MM.1S (cell line): Measurements from ENCODE around the gene C17orf50.

Experiments used
- DNase-seq: peaks from one replicate; pipeline ENCODE4 v3.0.0-alpha.2; 2015
- H2AFZ ChIP-seq: fragments of 300-600 bp; sonication (generic); 2 replicates; pipeline ENCODE4 v1.6.0; 2016; ENCODE audit warnings: antibody characterized with exemption, low read length
- H3F3A ChIP-seq: fragments of 300-600 bp; sonication (generic); 2 replicates; pipeline ENCODE4 v1.6.1; 2016; ENCODE audit warnings: mild to moderate bottlenecking, antibody characterized with exemption, low read length, moderate library complexity, mixed read lengths; ENCODE audit not compliant: insufficient read depth
- H3K27ac ChIP-seq: fragments of 300-600 bp; sonication (generic); 2 replicates; pipeline ENCODE4 v1.5.1; 2016; ENCODE audit warnings: mild to moderate bottlenecking, low read length
- H3K27me3 ChIP-seq: fragments of 300-600 bp; sonication (generic); replicated peaks from 2 replicates; pipeline ENCODE4 v1.6.0; 2016; ENCODE audit warnings: low read length; ENCODE audit not compliant: insufficient read depth
- H3K36me3 ChIP-seq: fragments of 300-600 bp; sonication (generic); replicated peaks from 2 replicates; pipeline ENCODE4 v1.6.1; 2016; ENCODE audit warnings: mild to moderate bottlenecking, low read length, mixed read lengths; ENCODE audit not compliant: insufficient read depth
- H3K4me1 ChIP-seq: fragments of 300-600 bp; sonication (generic); 2 replicates; pipeline ENCODE4 v1.6.1; 2016; ENCODE audit warnings: low read length, mixed read lengths
- H3K4me2 ChIP-seq: fragments of 300-600 bp; sonication (generic); 2 replicates; pipeline ENCODE4 v1.6.0; 2016; ENCODE audit warnings: low read depth, low read length
- H3K4me3 ChIP-seq: fragments of 300-600 bp; sonication (generic); 2 replicates; pipeline ENCODE4 v1.5.1; 2016; ENCODE audit warnings: low read length, mixed read lengths
- H3K79me2 ChIP-seq: fragments of 300-600 bp; sonication (generic); 2 replicates; pipeline ENCODE4 v1.6.1; 2016; ENCODE audit warnings: mixed run types, low read length, mixed read lengths
- H3K9ac ChIP-seq: fragments of 300-600 bp; sonication (generic); 2 replicates; pipeline ENCODE4 v1.6.1; 2016; ENCODE audit warnings: low read length, mixed read lengths
- H3K9me2 ChIP-seq: fragments of 300-600 bp; sonication (generic); replicated peaks from 2 replicates; pipeline ENCODE4 v1.6.1; 2016; ENCODE audit warnings: mild to moderate bottlenecking, low read length, mixed read lengths; ENCODE audit not compliant: insufficient read depth
- H3K9me3 ChIP-seq: fragments of 300-600 bp; sonication (generic); replicated peaks from 2 replicates; pipeline ENCODE4 v1.6.1; 2016; ENCODE audit warnings: mild to moderate bottlenecking, low read length, mixed read lengths; ENCODE audit not compliant: insufficient read depth
- H4K20me1 ChIP-seq: fragments of 300-600 bp; sonication (generic); 2 replicates; pipeline ENCODE4 v1.6.1; 2016; ENCODE audit warnings: mild to moderate bottlenecking, low read length, moderate library complexity, mixed read lengths; ENCODE audit not compliant: insufficient read depth
- EZH2 ChIP-seq: fragments of 300-600 bp; sonication (generic); optimal IDR thresholded peaks from 2 replicates; pipeline ENCODE3; 2017; ENCODE audit warnings: low read depth, mild to moderate bottlenecking, antibody characterized with exemption, low read length, mixed read lengths
- EZH2phosphoT487 ChIP-seq: fragments of 300-600 bp; sonication (generic); IDR thresholded peaks from 2 replicates; pipeline ENCODE4 v1.6.1; 2018; ENCODE audit warnings: antibody characterized with exemption, low read length
- TF ChIP-seq, protein P1 (sequence below): fragments of 300-600 bp; sonication (generic); IDR thresholded peaks from 2 replicates; pipeline ENCODE4 v1.5.1; 2016; ENCODE audit warnings: antibody characterized with exemption, low read length, mixed read lengths

C17orf50 gene

DNA sequence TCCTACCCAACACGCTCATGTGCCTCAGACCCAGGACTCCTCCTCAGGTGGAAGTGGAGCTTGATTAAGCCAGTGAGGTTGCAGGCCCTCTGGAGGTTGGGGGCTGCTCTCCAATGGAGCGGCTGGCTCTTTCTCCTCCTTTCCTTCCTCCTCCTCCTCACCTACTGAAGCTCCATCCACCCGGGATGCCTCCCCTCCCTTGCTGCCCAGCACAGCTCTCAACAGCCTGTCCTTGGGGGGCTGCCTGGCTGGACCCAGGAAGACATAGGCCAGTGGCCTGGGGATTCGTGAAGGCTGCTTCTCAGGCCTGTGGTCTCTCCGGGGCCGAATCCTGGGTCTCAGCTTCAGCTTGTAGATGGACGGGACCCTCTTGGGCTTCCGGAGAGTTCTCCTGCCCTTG, 15.9 kb upstream of the C17orf50 start:
- DNase-seq: no peak

DNA sequence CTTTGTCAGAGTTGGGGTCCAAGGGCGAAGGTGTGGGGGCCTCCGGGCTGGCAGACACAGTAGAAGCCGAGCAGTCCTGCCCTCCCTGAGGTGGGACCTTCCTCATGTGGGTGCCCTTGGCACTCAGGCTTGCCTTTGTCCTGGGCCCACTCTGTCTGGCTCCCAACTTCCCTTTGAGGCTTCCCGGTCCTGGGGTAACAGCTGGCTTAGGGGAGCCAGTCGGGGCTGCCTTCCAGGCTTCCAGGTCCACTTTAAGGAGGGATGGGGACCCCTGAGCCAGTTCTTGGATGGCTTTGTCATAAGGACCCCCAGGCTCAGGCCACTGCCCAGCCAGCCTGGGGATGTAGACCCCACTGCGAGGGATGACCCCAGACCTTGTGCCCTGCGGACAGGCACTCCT, 15.4 kb upstream of the C17orf50 start:
- Histone ChIP-seq H3F3A (no peaks in the 10 kb centered on the region), H4K20me1 (no peaks in the 10 kb centered on the region), H2AFZ (no peak overlapping the region), H3K4me2 (no peak overlapping the region), H3K27me3 (peaks cover 58% of the 10 kb centered on the region), H3K9ac (no peak overlapping the region), H3K4me1 (no peaks in the 10 kb centered on the region), H3K79me2 (no peaks in the 10 kb centered on the region), H3K9me2 (no peaks in the 10 kb centered on the region), H3K27ac (no peak overlapping the region), H3K36me3 (no peaks in the 10 kb centered on the region), H3K9me3 (no peaks in the 10 kb centered on the region), H3K4me3 (no peak overlapping the region)
- TF ChIP-seq EZH2 (no peak), EZH2phosphoT487 (no peak)
- TF ChIP-seq, protein P1, sequence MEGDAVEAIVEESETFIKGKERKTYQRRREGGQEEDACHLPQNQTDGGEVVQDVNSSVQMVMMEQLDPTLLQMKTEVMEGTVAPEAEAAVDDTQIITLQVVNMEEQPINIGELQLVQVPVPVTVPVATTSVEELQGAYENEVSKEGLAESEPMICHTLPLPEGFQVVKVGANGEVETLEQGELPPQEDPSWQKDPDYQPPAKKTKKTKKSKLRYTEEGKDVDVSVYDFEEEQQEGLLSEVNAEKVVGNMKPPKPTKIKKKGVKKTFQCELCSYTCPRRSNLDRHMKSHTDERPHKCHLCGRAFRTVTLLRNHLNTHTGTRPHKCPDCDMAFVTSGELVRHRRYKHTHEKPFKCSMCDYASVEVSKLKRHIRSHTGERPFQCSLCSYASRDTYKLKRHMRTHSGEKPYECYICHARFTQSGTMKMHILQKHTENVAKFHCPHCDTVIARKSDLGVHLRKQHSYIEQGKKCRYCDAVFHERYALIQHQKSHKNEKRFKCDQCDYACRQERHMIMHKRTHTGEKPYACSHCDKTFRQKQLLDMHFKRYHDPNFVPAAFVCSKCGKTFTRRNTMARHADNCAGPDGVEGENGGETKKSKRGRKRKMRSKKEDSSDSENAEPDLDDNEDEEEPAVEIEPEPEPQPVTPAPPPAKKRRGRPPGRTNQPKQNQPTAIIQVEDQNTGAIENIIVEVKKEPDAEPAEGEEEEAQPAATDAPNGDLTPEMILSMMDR: no peak
- no peak for DNase-seq

More for the DNA sequence above, 15.9 kb upstream of the C17orf50 start:
- Histone ChIP-seq H3K36me3 (no peaks in the 10 kb centered on the region), H3K4me2 (no peak overlapping the region), H3K9ac (no peak overlapping the region), H3K4me1 (no peaks in the 10 kb centered on the region), H3K4me3 (no peak overlapping the region), H3K79me2 (no peaks in the 10 kb centered on the region), H3F3A (no peaks in the 10 kb centered on the region), H2AFZ (no peak overlapping the region), H3K9me3 (no peaks in the 10 kb centered on the region), H4K20me1 (no peaks in the 10 kb centered on the region), H3K27me3 (peaks cover 53% of the 10 kb centered on the region), H3K27ac (no peak overlapping the region), H3K9me2 (no peaks in the 10 kb centered on the region)
- TF ChIP-seq, protein P1: no peak
- TF ChIP-seq EZH2: no peak
- TF ChIP-seq EZH2phosphoT487: no peak

DNA sequence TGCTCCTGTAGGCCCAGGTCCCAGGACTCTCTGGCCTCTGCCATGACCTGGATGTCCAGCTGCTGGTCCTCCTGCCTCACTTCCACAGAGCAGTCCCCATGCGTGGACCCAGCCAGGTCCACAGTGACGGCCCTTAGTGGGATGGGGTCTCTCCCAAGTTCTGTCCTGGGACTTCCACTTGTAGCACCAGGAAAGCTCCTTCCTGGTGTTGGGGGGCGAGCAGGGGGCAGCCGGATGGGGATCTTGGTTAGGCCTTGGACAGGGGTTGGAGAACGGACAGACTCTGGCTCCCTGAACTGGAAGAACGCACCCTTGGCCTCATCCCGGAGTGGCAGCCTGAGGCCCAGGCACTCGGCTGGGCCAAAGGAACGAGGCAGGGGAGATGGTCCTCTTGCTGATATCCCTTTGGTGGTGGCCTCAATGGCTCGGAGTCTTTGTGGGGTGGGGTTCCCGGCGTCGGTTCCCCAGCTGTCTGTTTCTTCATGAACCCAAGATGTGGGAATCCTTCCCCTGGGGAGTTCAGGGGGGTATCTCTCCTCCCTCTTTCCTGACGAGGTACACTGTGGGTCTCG, 14.9 kb upstream of the C17orf50 start:
- H3K9me3 ChIP-seq: no peaks in the 10 kb centered on the region
- H3K4me3 ChIP-seq: no peak overlapping the region
- H3K36me3 ChIP-seq: no peaks in the 10 kb centered on the region
- DNase-seq: no peak
- H3K9ac ChIP-seq: no peak overlapping the region
- no peaks in the 10 kb centered on the region for H3K79me2 ChIP-seq
- H2AFZ ChIP-seq: no peak overlapping the region
- no peaks in the 10 kb centered on the region for H3F3A ChIP-seq
- H3K4me2 ChIP-seq: no peak overlapping the region
- H3K27me3 ChIP-seq: peaks cover 63% of the 10 kb centered on the region
- TF ChIP-seq, protein P1: no peak
- no peak for TF ChIP-seq EZH2phosphoT487
- TF ChIP-seq EZH2: no peak
- H3K9me2 ChIP-seq: no peaks in the 10 kb centered on the region
- H4K20me1 ChIP-seq: no peaks in the 10 kb centered on the region
- no peaks in the 10 kb centered on the region for H3K4me1 ChIP-seq
- no peak overlapping the region for H3K27ac ChIP-seq
